ENCODE results near the gene SPIN1. TPM values are rescaled to one million over a fixed set of nuclear protein-coding genes. Genes with fewer than 3 reads are reported as not detected.
A peak's percentile ranks its signal among the peaks of the same experiment; 100 is the strongest.

Gene SPIN1
- total RNA-seq (2021): 122 to 124 TPM (median 123 TPM) in 3 replicates
- percentile 92 among the genes with signal in this experiment for Bru-seq, nascent RNA
- long read RNA-seq, experiment 1, full-length matches to known transcripts: 535 of 777 reads
- long read RNA-seq, experiment 1, partial matches to known transcripts: 120 of 777 reads
- long read RNA-seq, experiment 1, other reads (novel, unspliced or antisense): 122 of 777 reads
- long read RNA-seq, experiment 2, full-length matches to known transcripts: 29 of 120 reads
- long read RNA-seq, experiment 2, partial matches to known transcripts: 81 of 120 reads
- long read RNA-seq, experiment 2, other reads (novel, unspliced or antisense): 10 of 120 reads
- long read RNA-seq, experiment 3, full-length matches to known transcripts: 6 of 26 reads
- long read RNA-seq, experiment 3, partial matches to known transcripts: 2 of 26 reads
- long read RNA-seq, experiment 3, other reads (novel, unspliced or antisense): 18 of 26 reads

GRCh38 chr9:88388203-88388885 lies at the start of gene SPIN1:
TSS of gene SPIN1 (plus strand) at chr9:88388444. CDS start at chr9:88426540, 38,096 bp downstream.
- H3K27me3 Mint-ChIP-seq (ENCODE audit: low read depth): no peaks in the 10 kb centered on the region
- H3K27ac Mint-ChIP-seq: peak within 1 kb of the TSS; percentile 96
- H3K36me3 Mint-ChIP-seq: peaks cover 17% of the 10 kb centered on the region
- DNase-seq (ENCODE audit: low spot score): peak; percentile 80
- ATAC-seq: peak; percentile 77
- TF ChIP-seq FOXK1 (CRISPR knock-in tag; IDR thresholded peaks at IDR 0.05) (peak; percentile 44; the same call in 1 of the 2 replicates), SP1 (CRISPR knock-in tag; conservative IDR thresholded peaks at IDR 0.05) (peak; percentile 90), ZNF416 (CRISPR knock-in tag; IDR thresholded peaks at IDR 0.05) (peak; percentile 72; the same call in 1 of the 2 replicates), NFATC4 (CRISPR knock-in tag; IDR thresholded peaks at IDR 0.05) (peak; percentile 71; the same call in 1 of the 2 replicates), JUN (CRISPR knock-in tag; IDR thresholded peaks at IDR 0.05) (no peak), PRRX2 (CRISPR knock-in tag; IDR thresholded peaks at IDR 0.05) (0 out of 2 replicates have a peak, but pooled peaks have one; percentile 46), CBFB (CRISPR knock-in tag; IDR thresholded peaks at IDR 0.05; ENCODE audit: low read depth) (peak; percentile 21; the same call in 1 of the 2 replicates)
- TF ChIP-seq, protein P1, sequence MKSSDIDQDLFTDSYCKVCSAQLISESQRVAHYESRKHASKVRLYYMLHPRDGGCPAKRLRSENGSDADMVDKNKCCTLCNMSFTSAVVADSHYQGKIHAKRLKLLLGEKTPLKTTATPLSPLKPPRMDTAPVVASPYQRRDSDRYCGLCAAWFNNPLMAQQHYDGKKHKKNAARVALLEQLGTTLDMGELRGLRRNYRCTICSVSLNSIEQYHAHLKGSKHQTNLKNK (CRISPR knock-in tag; IDR thresholded peaks at IDR 0.05): no peak
- TF ChIP-seq, protein P2, sequence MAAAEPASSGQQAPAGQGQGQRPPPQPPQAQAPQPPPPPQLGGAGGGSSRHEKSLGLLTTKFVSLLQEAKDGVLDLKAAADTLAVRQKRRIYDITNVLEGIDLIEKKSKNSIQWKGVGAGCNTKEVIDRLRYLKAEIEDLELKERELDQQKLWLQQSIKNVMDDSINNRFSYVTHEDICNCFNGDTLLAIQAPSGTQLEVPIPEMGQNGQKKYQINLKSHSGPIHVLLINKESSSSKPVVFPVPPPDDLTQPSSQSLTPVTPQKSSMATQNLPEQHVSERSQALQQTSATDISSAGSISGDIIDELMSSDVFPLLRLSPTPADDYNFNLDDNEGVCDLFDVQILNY (CRISPR knock-in tag; IDR thresholded peaks at IDR 0.05): 0 out of 2 replicates have a peak, but pooled peaks have one; percentile 11
- TF ChIP-seq, protein P3, sequence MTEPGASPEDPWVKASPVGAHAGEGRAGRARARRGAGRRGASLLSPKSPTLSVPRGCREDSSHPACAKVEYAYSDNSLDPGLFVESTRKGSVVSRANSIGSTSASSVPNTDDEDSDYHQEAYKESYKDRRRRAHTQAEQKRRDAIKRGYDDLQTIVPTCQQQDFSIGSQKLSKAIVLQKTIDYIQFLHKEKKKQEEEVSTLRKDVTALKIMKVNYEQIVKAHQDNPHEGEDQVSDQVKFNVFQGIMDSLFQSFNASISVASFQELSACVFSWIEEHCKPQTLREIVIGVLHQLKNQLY (CRISPR knock-in tag; IDR thresholded peaks at IDR 0.05): no peak
- TF ChIP-seq, protein P4, sequence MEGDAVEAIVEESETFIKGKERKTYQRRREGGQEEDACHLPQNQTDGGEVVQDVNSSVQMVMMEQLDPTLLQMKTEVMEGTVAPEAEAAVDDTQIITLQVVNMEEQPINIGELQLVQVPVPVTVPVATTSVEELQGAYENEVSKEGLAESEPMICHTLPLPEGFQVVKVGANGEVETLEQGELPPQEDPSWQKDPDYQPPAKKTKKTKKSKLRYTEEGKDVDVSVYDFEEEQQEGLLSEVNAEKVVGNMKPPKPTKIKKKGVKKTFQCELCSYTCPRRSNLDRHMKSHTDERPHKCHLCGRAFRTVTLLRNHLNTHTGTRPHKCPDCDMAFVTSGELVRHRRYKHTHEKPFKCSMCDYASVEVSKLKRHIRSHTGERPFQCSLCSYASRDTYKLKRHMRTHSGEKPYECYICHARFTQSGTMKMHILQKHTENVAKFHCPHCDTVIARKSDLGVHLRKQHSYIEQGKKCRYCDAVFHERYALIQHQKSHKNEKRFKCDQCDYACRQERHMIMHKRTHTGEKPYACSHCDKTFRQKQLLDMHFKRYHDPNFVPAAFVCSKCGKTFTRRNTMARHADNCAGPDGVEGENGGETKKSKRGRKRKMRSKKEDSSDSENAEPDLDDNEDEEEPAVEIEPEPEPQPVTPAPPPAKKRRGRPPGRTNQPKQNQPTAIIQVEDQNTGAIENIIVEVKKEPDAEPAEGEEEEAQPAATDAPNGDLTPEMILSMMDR (IDR thresholded peaks at IDR 0.05): peak; percentile 67
- H3K9me3 Mint-ChIP-seq: no peaks in the 10 kb centered on the region
- POLR2A ChIA-PET: interaction anchor here (1.1 kb wide), 1 partner anchor 9 kb away, joined by 4 read pairs; no protein-coding TSS in a partner anchor
- peaks cover 59% of the 10 kb centered on the region for H3K4me1 Mint-ChIP-seq
- CTCF ChIA-PET: interaction anchor here (1.0 to 1.4 kb wide), 2 partner anchors 9 to 78 kb away, joined by 3 to 6 read pairs; no protein-coding TSS in a partner anchor
- peak within 1 kb of the TSS; percentile 94 for H3K4me3 Mint-ChIP-seq

- Mint-ChIP-seq H3K9me3 (no peaks in the 10 kb centered on the region), H3K27ac (peak overlapping the region; percentile 32; the same call in 1 of the 2 replicates), H3K36me3 (no peaks in the 10 kb centered on the region), H3K4me3 (no peak overlapping the region), H3K4me1 (peaks cover 23% of the 10 kb centered on the region), H3K27me3 (ENCODE audit: low read depth) (no peaks in the 10 kb centered on the region)
- DNase-seq (ENCODE audit: low spot score) (no peak), ATAC-seq (no peak)
- ChIA-PET CTCF (no interaction called here), POLR2A (interaction anchor here (0.6 kb wide), 1 partner anchor 27 kb away, joined by 3 read pairs; no protein-coding TSS in a partner anchor)
- TF ChIP-seq ZNF138 (CRISPR knock-in tag; conservative IDR thresholded peaks at IDR 0.05) (no peak), PREB (CRISPR knock-in tag; IDR thresholded peaks at IDR 0.05; ENCODE audit: borderline replicate concordance) (no peak), AR (CRISPR knock-in tag; IDR thresholded peaks at IDR 0.05) (no peak), ZNF281 (CRISPR knock-in tag; IDR thresholded peaks at IDR 0.05) (no peak), GABPB1 (CRISPR knock-in tag; IDR thresholded peaks at IDR 0.05) (no peak)
- TF ChIP-seq, protein P5, sequence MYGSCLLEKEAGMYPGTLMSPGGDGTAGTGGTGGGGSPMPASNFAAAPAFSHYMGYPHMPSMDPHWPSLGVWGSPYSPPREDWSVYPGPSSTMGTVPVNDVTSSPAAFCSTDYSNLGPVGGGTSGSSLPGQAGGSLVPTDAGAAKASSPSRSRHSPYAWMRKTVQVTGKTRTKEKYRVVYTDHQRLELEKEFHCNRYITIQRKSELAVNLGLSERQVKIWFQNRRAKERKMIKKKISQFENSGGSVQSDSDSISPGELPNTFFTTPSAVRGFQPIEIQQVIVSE (CRISPR knock-in tag; IDR thresholded peaks at IDR 0.05; ENCODE audit: borderline replicate concordance): no peak
- TF ChIP-seq, protein P6, sequence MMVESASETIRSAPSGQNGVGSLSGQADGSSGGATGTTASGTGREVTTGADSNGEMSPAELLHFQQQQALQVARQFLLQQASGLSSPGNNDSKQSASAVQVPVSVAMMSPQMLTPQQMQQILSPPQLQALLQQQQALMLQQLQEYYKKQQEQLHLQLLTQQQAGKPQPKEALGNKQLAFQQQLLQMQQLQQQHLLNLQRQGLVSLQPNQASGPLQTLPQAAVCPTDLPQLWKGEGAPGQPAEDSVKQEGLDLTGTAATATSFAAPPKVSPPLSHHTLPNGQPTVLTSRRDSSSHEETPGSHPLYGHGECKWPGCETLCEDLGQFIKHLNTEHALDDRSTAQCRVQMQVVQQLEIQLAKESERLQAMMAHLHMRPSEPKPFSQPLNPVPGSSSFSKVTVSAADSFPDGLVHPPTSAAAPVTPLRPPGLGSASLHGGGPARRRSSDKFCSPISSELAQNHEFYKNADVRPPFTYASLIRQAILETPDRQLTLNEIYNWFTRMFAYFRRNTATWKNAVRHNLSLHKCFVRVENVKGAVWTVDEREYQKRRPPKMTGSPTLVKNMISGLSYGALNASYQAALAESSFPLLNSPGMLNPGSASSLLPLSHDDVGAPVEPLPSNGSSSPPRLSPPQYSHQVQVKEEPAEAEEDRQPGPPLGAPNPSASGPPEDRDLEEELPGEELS (CRISPR knock-in tag; IDR thresholded peaks at IDR 0.05): no peak
Observed at GRCh38 chr9:88339317-88339716, 48.9 kb upstream of the SPIN1 start.

All from WTC11 (cell line).